Heart left ventricle (tissue), 13 donors: ENCODE results near the gene SPATA2.

Experiments used
- POLR2A ChIP-seq, 2 donors: fragments of 450-650 bp; IDR thresholded peaks; one replicate each; pipeline ENCODE4 v1.6.1; 2017; ENCODE audit warnings: antibody characterized with exemption in 2 of 2, mild to moderate bottlenecking in 2 of 2, moderate library complexity in 2 of 2
- TF ChIP-seq, protein P1 (sequence below), 12 donors: fragments of 200-600 bp; sonication (generic) in 4 of 12; IDR thresholded peaks; one replicate each; pipeline versions ENCODE4 v1.5.0 to v1.8.0; 2018 to 2022; ENCODE audit warnings: antibody characterized with exemption in 12 of 12, mild to moderate bottlenecking in 5 of 12
- donor health status: ischemic (EF 13 %, LVEDD 7.1; RV severe dilation, severe dysfunction).
- donor health status: DM: no; HTN: yes; CAD: no.
- donor health status: DM: no; HTN: no; CAD: no.
- donor health status: ischemic (EF 25% LVEDD 6.9; RV normal size, moderate dysfunction).
- donor health status: ischemic (EF 25% LVEDD 5.7; RV mildly dilated, moderate dysfunction).
- donor health status: ischemic (EF 35%, LVEDD 5.7; RV mildly dilated, moderate dysfunction).
- donor health status: nonischemic (EF 11% LVEDD 7.7; RV severe dilation, severe dysfunction).
- donor health status: DM: yes; HTN: yes; CAD: no.
- donor health status: PGD.
- donor health status: ischemic (EF 29% LVEDD 5.4; RV normal size, mild dysfunction).
- donor health status: nonischemic (EF 23%, LVEDD 6.1; RV moderate dilation, normal function).

DNA sequence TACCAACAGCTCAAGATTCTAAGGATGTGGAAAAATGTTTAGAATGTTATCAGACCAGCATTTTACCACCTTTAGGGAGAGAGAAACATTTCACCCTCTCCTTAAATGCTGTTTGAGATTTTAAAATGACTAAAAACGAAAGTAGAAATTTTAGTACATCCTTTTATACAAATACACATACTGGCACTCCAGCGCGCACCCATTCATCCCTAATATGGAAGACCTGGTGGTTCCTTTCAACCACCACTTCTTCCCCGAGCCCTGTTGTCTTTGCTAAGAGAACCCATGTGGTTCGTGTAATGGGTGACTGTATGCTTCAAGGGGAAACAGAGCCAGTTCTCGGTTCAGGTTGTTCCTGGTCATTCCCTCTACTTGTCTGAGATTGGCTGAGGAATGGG, 21.3 kb downstream of the SPATA2 start:
- TF ChIP-seq, protein P1, sequence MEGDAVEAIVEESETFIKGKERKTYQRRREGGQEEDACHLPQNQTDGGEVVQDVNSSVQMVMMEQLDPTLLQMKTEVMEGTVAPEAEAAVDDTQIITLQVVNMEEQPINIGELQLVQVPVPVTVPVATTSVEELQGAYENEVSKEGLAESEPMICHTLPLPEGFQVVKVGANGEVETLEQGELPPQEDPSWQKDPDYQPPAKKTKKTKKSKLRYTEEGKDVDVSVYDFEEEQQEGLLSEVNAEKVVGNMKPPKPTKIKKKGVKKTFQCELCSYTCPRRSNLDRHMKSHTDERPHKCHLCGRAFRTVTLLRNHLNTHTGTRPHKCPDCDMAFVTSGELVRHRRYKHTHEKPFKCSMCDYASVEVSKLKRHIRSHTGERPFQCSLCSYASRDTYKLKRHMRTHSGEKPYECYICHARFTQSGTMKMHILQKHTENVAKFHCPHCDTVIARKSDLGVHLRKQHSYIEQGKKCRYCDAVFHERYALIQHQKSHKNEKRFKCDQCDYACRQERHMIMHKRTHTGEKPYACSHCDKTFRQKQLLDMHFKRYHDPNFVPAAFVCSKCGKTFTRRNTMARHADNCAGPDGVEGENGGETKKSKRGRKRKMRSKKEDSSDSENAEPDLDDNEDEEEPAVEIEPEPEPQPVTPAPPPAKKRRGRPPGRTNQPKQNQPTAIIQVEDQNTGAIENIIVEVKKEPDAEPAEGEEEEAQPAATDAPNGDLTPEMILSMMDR (IDR thresholded peaks at IDR 0.05), result no peak
- no peak for TF ChIP-seq POLR2A (IDR thresholded peaks at IDR 0.05)
